NCI-H526 (cell line): ENCODE results near the gene RHOF.
"Not testable (repeated sequence)": the region's sequence is repeated elsewhere in the genome, so short reads cannot be mapped to it uniquely, and the experiment has no call there.

ENCODE experiments used
- DNase-seq, 2 experiments: peaks; one replicate each; lab custom pipeline; 2025; lab: John Stamatoyannopoulos, UW

The RHOF gene

DNA sequence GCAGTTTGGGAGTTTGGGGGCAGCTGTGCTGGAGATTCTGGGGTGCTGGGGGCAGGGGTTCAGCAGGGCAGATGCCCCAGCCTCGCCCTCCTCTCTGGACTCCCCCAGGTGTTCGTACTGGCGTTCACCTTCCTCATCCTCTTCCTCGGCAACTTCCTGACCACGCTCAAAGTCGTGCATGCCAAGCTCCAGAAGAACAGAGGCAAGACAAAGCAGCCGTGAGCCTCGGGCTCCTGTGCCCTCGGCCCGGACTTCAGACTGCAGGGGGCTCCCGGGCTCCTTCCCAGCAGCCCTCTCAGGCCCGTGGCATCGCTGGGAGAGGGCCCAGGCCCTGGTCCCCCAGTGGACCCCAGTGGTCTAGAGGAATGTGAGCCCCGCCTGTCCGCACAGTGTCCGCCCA, 18.0 kb downstream of the RHOF start:
- DNase-seq: no peak

DNA sequence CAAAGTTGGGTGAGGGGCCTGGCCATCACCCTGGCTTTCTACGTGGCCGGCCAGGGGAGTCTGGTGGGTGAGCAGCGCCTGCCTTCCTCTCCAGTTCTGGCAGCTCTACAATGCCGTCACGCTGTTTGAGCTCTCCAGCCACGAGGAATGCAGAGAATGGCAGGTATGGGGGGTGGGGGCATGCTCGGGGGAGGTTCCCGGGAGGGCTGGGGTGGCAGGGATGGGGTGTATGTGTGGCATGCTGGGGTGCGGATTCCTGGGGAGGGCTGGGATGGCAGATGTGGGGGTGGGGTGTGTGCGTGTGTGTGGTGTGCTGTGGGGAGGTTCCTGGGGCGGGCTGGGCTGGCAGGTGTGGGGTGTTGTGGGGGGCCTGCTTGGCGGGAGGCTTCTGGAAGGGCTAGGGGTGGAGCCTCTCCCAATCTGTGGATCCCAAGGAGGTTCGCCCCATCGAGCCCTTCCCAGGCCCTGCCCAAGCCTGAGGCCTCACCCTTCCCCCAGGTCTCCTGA, 18.5 kb downstream of the RHOF start:
- DNase-seq: no peak

- peak; percentile 23 to 87 for DNase-seq
These were observed 20.3 kb downstream of the RHOF start for GRCh38 chr12:121773011-121773777.

GRCh38 chr12:121770813-121771625, 22.5 kb downstream of the RHOF start:
- DNase-seq: no peak

DNA sequence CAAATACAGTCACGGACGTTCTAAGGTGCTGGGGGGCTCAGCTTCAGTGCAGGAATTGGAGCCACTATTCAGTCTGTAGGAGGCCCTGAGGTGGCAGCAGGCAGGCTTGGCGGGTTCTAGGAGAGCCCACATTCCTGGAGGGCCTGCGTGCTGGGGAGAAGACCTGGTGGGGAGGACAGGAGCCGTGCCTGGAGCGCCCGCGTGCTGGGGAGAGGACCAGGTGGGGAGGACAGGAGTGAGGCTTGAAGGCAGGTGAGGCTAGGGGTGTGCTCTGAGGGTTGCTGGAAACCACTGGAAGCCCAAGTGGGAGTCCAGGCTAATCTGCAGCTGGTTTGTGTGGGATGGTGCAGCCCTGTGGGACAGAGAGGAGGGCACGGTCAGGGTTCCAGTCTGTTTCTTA, 23.1 kb downstream of the RHOF start:
- DNase-seq: no peak

GRCh38 chr12:121769831-121770301, 23.6 kb downstream of the RHOF start:
- no peak for DNase-seq

DNA sequence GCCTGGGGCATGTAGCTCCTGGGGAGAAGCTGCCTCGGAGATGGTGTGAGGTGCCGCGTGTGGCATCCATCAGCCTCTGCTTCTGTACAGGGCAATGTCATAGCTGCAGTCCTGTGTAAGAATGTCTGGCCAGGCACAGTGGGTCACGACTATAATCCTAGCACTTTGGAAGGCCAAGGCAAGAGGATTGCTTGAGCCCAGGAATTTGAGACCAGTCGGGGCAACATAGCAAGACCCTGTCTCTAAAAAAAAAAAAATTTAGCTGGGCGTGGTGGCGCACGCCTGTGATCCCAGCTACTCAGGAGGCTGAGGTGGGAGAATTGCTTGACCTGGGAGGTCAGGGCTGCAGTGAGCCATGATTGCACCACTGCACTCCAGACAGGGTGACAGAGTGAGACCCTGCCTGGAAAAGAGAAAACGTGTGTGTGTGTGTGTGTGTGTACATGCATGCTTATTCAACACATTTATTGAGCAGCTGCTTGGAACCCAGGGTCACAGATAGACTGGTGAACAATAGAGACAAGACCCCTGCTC, 24.1 kb downstream of the RHOF start:
- DNase-seq: no peak

DNA sequence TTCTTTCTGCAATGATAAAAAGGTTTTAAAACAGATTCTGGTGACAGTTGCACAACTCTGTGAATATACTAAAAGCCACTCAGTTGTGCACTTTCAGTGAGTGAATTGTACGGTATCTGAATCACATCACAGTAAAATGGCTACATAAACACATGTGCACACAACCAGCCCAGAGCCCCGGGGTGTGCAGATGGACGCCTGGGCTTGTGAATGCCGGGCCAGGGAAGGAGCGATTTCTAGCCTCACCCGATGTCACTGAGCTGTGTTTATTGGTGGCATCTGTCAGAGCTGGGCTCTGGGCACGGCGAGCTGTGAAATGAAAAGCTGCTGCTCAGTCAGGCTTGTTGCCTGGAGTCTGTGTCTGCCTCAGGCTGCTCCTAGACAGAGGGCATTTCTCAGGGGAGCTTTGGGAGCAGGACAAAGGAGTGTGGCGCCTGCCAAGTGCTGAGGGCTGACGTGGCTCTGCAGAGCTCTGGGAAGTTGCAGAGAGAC, 25.9 kb downstream of the RHOF start:
- no peak for DNase-seq

DNA sequence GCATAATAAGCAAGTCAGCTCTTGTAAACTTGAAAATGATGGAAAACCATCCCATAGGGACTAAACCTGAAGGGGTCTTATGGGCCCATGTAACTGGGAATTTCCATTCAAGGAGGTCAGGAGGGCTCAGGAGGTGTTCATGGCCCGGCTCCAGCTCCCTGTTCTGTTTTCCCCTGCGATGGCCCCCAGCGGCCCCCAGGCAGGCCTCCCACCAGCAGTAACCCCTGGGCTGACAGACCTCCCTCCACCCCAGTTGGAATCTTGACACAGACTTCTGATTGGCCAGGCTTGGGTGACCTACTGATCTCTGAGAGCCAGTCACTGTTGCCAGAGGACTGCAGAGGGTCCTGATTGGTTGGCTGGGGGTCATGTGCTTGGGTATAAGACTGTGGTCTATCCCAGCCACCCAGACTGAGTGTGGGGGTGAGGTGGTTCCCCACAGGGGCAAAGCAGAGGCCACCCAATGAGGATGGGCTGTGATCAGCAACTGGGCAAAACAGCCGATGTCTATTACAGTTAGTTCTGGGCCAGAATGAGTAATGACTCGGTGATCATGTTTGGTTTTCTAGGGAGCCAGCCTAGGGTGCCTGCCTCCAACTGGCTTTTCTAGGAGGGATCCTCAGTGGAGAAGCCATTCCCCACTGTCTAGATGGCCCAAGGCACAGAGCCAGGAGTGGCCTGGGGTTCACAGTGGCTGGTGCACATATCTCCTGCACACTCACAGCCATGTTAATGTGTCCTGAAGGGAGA, 27.0 kb downstream of the RHOF start:
- DNase-seq: no peak

- DNase-seq: no peak
These were observed 27.9 kb downstream of the RHOF start for GRCh38 chr12:121765573-121765972.

DNA sequence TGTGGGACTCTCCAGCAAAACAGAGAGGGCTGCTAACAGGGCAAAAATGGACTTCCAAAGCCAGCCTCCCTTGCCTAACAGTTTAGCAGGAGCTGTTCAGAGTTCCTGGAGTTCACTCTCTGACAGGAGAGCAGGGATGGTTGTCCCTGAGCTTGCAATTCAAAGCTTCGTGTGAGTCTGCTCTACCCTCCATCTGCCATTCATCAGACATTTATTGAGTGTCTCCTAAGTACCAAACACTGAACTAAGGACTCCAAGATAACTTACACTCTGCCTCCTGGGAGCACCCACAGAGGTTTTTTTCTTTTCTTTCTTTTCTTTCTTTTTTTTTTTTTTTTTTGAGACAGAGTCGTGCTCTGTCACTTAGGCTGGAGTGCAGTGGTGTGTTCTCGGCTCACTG, 28.7 kb downstream of the RHOF start:
- DNase-seq: no peak

- DNase-seq: no peak
These were observed 31.2 kb downstream of the RHOF start for GRCh38 chr12:121762269-121762668.

GRCh38 chr12:121758536-121758935, 35.0 kb downstream of the RHOF start:
- not testable (repeated sequence) for DNase-seq

- no peak for DNase-seq
These were observed 37.9 kb downstream of the RHOF start for GRCh38 chr12:121755591-121755990.

- no peak for DNase-seq
These were observed 38.7 kb downstream of the RHOF start for GRCh38 chr12:121754836-121755235.

GRCh38 chr12:121753844-121754264, 39.6 kb downstream of the RHOF start:
- DNase-seq: no peak

DNA sequence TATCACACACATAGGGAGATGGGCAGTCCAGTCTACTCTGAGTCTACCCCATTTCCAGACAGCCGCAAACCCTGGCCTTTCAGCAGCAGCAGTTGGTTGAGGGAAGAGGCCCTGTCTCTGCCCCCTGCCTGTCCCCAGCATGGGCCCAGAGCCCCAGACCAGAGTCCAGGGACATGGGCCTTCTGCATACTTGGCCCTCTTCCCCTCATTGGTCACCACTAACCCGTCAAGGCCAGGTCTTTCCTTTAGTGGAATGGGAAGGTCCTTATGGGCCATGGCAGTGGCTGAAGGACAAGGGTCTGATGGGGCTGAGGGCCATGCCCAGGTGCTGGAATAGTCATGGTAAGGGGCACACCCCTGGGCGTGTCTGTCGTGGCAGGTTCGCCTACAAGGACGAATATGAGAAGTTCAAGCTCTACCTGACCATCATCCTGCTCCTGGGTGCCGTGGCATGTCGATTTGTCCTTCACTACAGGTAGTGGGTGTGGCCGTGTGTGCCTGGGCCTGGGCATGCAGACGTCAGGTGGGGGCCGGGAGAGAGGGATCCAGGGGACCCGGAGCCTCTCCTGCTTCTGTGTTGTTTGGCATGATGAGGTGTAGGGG, 41.6 kb downstream of the RHOF start:
- DNase-seq: no peak

- no peak for DNase-seq
These were observed 42.5 kb downstream of the RHOF start for GRCh38 chr12:121751034-121751433.

DNA sequence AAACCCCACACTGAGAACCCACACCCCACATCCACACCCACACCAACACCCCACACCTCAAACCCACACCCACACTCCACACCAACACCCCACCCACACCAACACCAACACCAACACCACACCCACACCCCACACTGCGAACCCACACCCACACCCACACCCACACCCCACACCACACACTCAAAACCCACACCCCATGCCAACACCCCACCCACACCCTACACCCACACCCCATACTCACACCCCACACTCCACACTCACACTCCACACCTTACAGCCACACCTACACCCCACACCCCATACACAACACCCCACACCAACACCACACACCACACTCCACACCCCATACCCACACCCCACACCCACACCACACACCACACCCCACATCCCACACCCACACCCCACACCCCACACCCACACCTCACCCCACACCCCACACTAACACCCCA, 43.0 kb downstream of the RHOF start:
- DNase-seq: no peak

GRCh38 chr12:121749267-121749666, 44.2 kb downstream of the RHOF start:
- no peak for DNase-seq

- DNase-seq: peak in 1 of 2 experiments; percentile 11
These were observed 44.8 kb downstream of the RHOF start for GRCh38 chr12:121748571-121749265.
